ENCODE measurements around the gene CSNK2A1. TPM values are rescaled to one million over a fixed set of nuclear protein-coding genes. Genes with fewer than 3 reads are reported as not detected.

CSNK2A1 gene
- total and polyA plus RNA-seq, 2 of the 8 experiments (the other 6 are each of a cell fraction or from before 2014, with no cell fraction given): 117 to 260 TPM

DNA sequence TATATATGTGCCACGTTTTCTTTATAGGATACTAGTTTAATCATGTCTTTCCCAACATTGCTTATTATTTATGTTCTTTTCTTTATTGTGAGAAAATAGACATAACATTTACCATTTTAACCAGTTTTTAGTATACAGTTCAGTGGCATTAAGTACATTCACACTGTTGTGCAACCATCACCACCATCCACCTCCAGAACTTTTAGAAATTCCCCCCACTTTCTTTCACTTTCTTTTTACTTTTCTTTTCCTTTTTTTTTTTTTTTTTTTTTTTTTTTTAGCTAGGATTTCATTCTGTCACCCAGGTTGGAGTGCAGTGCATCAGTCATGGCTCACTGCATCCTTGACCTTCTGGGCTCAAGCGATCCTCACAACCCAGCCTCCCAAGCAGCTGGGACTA lies 117.0 kb downstream of the CSNK2A1 start:
- DNase-seq (ENCODE audit: low read depth in 1 of 2, low spot score in 2 of 2): no peak
- CTCF ChIA-PET (ENCODE audit: partially characterized antibody): interaction anchor here (0.6 to 1.1 kb wide), 2 partner anchors 55 to 166 kb away, joined by 4 read pairs; no protein-coding TSS in a partner anchor
- FAIRE-seq: no peak
- Histone ChIP-seq H3K23ac (ENCODE audit: insufficient read length) (no peak overlapping the region), H3K4me3 (ENCODE audit: extremely low read depth in 1 of 4, insufficient read depth in 2 of 4, low read depth in 3 of 4, low read length in 4 of 4) (no peak overlapping the region), H3K4me2 (ENCODE audit: insufficient read depth in 1 of 2, low read depth in 2 of 2, low read length in 2 of 2) (no peak overlapping the region), H3K23me2 (ENCODE audit: low read depth, low read length) (no peaks in the 10 kb centered on the region), H3K4me1 (replicated peaks in 1 of 4; ENCODE audit: control insufficient read depth in 3 of 4, insufficient read depth in 4 of 4, low read length in 3 of 4) (no peaks in the 10 kb centered on the region), H4K91ac (replicated peaks; ENCODE audit: insufficient read length, low read length) (no peak overlapping the region), H4K20me1 (replicated peaks in 1 of 2; ENCODE audit: control insufficient read depth in 1 of 2, insufficient read depth in 2 of 2, low read length in 2 of 2) (peaks cover 11 to 16% of the 10 kb centered on the region in 2 experiments), H2BK5ac (ENCODE audit: low read depth, low read length) (no peak overlapping the region), H2BK20ac (ENCODE audit: low read length) (no peak overlapping the region), H3K36me3 (ENCODE audit: control insufficient read depth in 2 of 4, insufficient read depth in 4 of 4, low read length in 3 of 4) (peaks cover 4 to 31% (median 9%) of the 10 kb centered on the region in 4 experiments; a peak in 5 of 8 replicates), H3K79me2 (ENCODE audit: control insufficient read depth in 1 of 2, insufficient read depth in 2 of 2, low read length in 2 of 2) (no peaks in the 10 kb centered on the region), H3K9me3 (ENCODE audit: insufficient read depth in 2 of 2, low read depth in 1 of 2, low read length in 1 of 2) (no peaks in the 10 kb centered on the region), H3K27me3 (replicated peaks in 1 of 4; ENCODE audit: control insufficient read depth in 3 of 4, extremely low read depth in 1 of 4, insufficient read depth in 3 of 4, low read length in 3 of 4) (no peaks in the 10 kb centered on the region), H3K27ac (ENCODE audit: low read depth, low read length) (no peak overlapping the region), H3K14ac (ENCODE audit: insufficient read length) (no peak overlapping the region), H2BK12ac (ENCODE audit: low read depth, low read length) (no peak overlapping the region), H2BK120ac (replicated peaks; ENCODE audit: low read depth, low read length) (no peak overlapping the region), H3K56ac (replicated peaks; ENCODE audit: insufficient read length, low read depth, low read length) (no peak overlapping the region), H3K18ac (ENCODE audit: extremely low read depth, low read length) (no peak overlapping the region), H2AK5ac (ENCODE audit: low read depth, low read length) (no peak overlapping the region), H2AFZ (ENCODE audit: low read length) (no peak overlapping the region), H4K5ac (ENCODE audit: insufficient read length, low read depth, low read length) (no peak overlapping the region), H2BK15ac (ENCODE audit: low read length) (no peak overlapping the region), H3K4ac (replicated peaks; ENCODE audit: insufficient read length, low read depth, low read length) (no peak overlapping the region), H4K8ac (ENCODE audit: extremely low read depth, insufficient read depth, low read length) (no peak overlapping the region), H3K79me1 (ENCODE audit: low read depth, low read length) (no peaks in the 10 kb centered on the region), H3K9ac (replicated peaks in 1 of 4; ENCODE audit: extremely low read depth in 1 of 4, low read depth in 3 of 4, low read length in 3 of 4) (no peak overlapping the region)
- WGBS, 2 experiments (ENCODE audit: extremely low coverage in 1 of 2, insufficient coverage in 1 of 2, insufficient read length in 1 of 2, insufficient replicate concordance in 2 of 2, low coverage in 1 of 2, low lambda C conversion rate in 2 of 2, missing lambda C conversion rate in 1 of 2): 95% methylated on average over 2 of the region's 2 CpGs; no CpG with 5 or more reads in 1 of the 2 experiments
- TF ChIP-seq EGR1 (IDR thresholded peaks at IDR 0.05; ENCODE audit: borderline replicate concordance, low read depth, low read length) (no peak), KDM5A (IDR thresholded peaks at IDR 0.05; ENCODE audit: low read length) (no peak)
- POLR2A ChIA-PET (ENCODE audit: partially characterized antibody): interaction anchor here (1.8 kb wide), 1 partner anchor 79 kb away, joined by 3 read pairs; no protein-coding TSS in a partner anchor

Small RNA genes within 50 kb of the gene (small RNA-seq; reads per million reads assigned to genes)
- not detected for gene RF00019 (ENCODE audit: insufficient read depth)

Other genes with a start within 250 kb of the CSNK2A1 start
- gene ZCCHC3, start 246.2 kb downstream of the CSNK2A1 start, total RNA-seq (2021; fragmentation: NEBNext Ultra II Directional; extraction: Animal tissue kit (Norgen Biotek cat#: 25700)): 52.4 and 54.0 TPM in 2 replicates
- gene ZCCHC3, start 246.2 kb downstream of the CSNK2A1 start, polyA plus RNA-seq (2011; rRNA removed): 33.7 and 34.0 TPM in 2 replicates
- gene SOX12, start 218.2 kb downstream of the CSNK2A1 start, total RNA-seq (2021; fragmentation: NEBNext Ultra II Directional; extraction: Animal tissue kit (Norgen Biotek cat#: 25700)): 63.0 and 66.1 TPM in 2 replicates
- 6.4 and 14.4 TPM in 2 replicates for gene SOX12, start 218.2 kb downstream of the CSNK2A1 start, polyA plus RNA-seq (2011; rRNA removed)
- gene NRSN2, start 196.7 kb downstream of the CSNK2A1 start, total RNA-seq (2021; fragmentation: NEBNext Ultra II Directional; extraction: Animal tissue kit (Norgen Biotek cat#: 25700)): 15.0 and 19.4 TPM in 2 replicates
- 33.3 and 41.9 TPM in 2 replicates for gene NRSN2, start 196.7 kb downstream of the CSNK2A1 start, polyA plus RNA-seq (2011; rRNA removed)
- gene TRIB3, start 163.0 kb downstream of the CSNK2A1 start, total RNA-seq (2021; fragmentation: NEBNext Ultra II Directional; extraction: Animal tissue kit (Norgen Biotek cat#: 25700)): 9.0 and 10.1 TPM in 2 replicates
- 17.1 and 30.0 TPM in 2 replicates for gene TRIB3, start 163.0 kb downstream of the CSNK2A1 start, polyA plus RNA-seq (2011; rRNA removed)
- 48.7 and 54.7 TPM in 2 replicates for gene RBCK1, start 135.5 kb downstream of the CSNK2A1 start, total RNA-seq (2021; fragmentation: NEBNext Ultra II Directional; extraction: Animal tissue kit (Norgen Biotek cat#: 25700))
- 43.1 and 60.1 TPM in 2 replicates for gene RBCK1, start 135.5 kb downstream of the CSNK2A1 start, polyA plus RNA-seq (2011; rRNA removed)
- 16.2 and 17.1 TPM in 2 replicates for gene TBC1D20, start 81.3 kb downstream of the CSNK2A1 start, total RNA-seq (2021; fragmentation: NEBNext Ultra II Directional; extraction: Animal tissue kit (Norgen Biotek cat#: 25700))
- gene TBC1D20, start 81.3 kb downstream of the CSNK2A1 start, polyA plus RNA-seq (2011; rRNA removed): 14.5 and 17.4 TPM in 2 replicates
- 6.9 and 7.3 TPM in 2 replicates for gene TCF15, start 66.5 kb upstream of the CSNK2A1 start, total RNA-seq (2021; fragmentation: NEBNext Ultra II Directional; extraction: Animal tissue kit (Norgen Biotek cat#: 25700))
- gene TCF15, start 66.5 kb upstream of the CSNK2A1 start, polyA plus RNA-seq (2011; rRNA removed): 3.7 and 4.4 TPM in 2 replicates
- gene SRXN1, start 109.4 kb upstream of the CSNK2A1 start, total RNA-seq (2021; fragmentation: NEBNext Ultra II Directional; extraction: Animal tissue kit (Norgen Biotek cat#: 25700)): 15.8 and 16.7 TPM in 2 replicates
- 12.2 and 12.7 TPM in 2 replicates for gene SRXN1, start 109.4 kb upstream of the CSNK2A1 start, polyA plus RNA-seq (2011; rRNA removed)
- 0.27 and 0.34 TPM in 2 replicates for gene SCRT2, start 132.0 kb upstream of the CSNK2A1 start, total RNA-seq (2021; fragmentation: NEBNext Ultra II Directional; extraction: Animal tissue kit (Norgen Biotek cat#: 25700))
- 0.12 and 0.14 TPM in 2 replicates for gene SCRT2, start 132.0 kb upstream of the CSNK2A1 start, polyA plus RNA-seq (2011; rRNA removed)
- 3.9 and 4.2 TPM in 2 replicates for gene SLC52A3, start 224.7 kb upstream of the CSNK2A1 start, total RNA-seq (2021; fragmentation: NEBNext Ultra II Directional; extraction: Animal tissue kit (Norgen Biotek cat#: 25700))
- gene SLC52A3, start 224.7 kb upstream of the CSNK2A1 start, polyA plus RNA-seq (2011; rRNA removed): 2.3 and 4.2 TPM in 2 replicates

All from H1 (cell line).